Measurements from ENCODE around the gene SND1.

Gene SND1

GRCh38 chr7:128092221-128092620 is 440.2 kb downstream of the SND1 start:
- Histone ChIP-seq H3K27me3 (replicated peaks; ENCODE audit: control insufficient read depth, insufficient read depth, low read length) (no peaks in the 10 kb centered on the region), H3K4me3 (replicated peaks; ENCODE audit: low read depth, low read length) (no peak overlapping the region), H3K36me3 (ENCODE audit: control insufficient read depth, insufficient read depth, low read length) (peaks cover 43% of the 10 kb centered on the region)
- TF ChIP-seq CTCF (IDR thresholded peaks at IDR 0.05; ENCODE audit: insufficient read depth, low read length, poor library complexity, severe bottlenecking), result no peak
- no peak for DNase-seq (ENCODE audit: extremely low read depth, insufficient read length)

GRCh38 chr7:128093614-128094570 is 441.9 kb downstream of the SND1 start:
- Histone ChIP-seq H3K36me3 (ENCODE audit: control insufficient read depth, insufficient read depth, low read length) (peaks cover 36% of the 10 kb centered on the region), H3K27me3 (replicated peaks; ENCODE audit: control insufficient read depth, insufficient read depth, low read length) (no peaks in the 10 kb centered on the region), H3K4me3 (replicated peaks; ENCODE audit: low read depth, low read length) (no peak overlapping the region)
- no peak for DNase-seq (ENCODE audit: extremely low read depth, insufficient read length)
- no peak for TF ChIP-seq CTCF (IDR thresholded peaks at IDR 0.05; ENCODE audit: insufficient read depth, low read length, poor library complexity, severe bottlenecking)

GRCh38 chr7:128094686-128095085 is 442.7 kb downstream of the SND1 start:
- DNase-seq (ENCODE audit: extremely low read depth, insufficient read length), result no peak
- no peaks in the 10 kb centered on the region for H3K27me3 ChIP-seq (replicated peaks; ENCODE audit: control insufficient read depth, insufficient read depth, low read length)
- H3K4me3 ChIP-seq (replicated peaks; ENCODE audit: low read depth, low read length), result no peak overlapping the region
- no peak for TF ChIP-seq CTCF (IDR thresholded peaks at IDR 0.05; ENCODE audit: insufficient read depth, low read length, poor library complexity, severe bottlenecking)
- H3K36me3 ChIP-seq (ENCODE audit: control insufficient read depth, insufficient read depth, low read length), result peaks cover 31% of the 10 kb centered on the region

- no peak for DNase-seq (ENCODE audit: extremely low read depth, insufficient read length)
- H3K4me3 ChIP-seq (replicated peaks; ENCODE audit: low read depth, low read length), result no peak overlapping the region
- H3K27me3 ChIP-seq (replicated peaks; ENCODE audit: control insufficient read depth, insufficient read depth, low read length), result no peaks in the 10 kb centered on the region
- TF ChIP-seq CTCF (IDR thresholded peaks at IDR 0.05; ENCODE audit: insufficient read depth, low read length, poor library complexity, severe bottlenecking), result no peak
- H3K36me3 ChIP-seq (ENCODE audit: control insufficient read depth, insufficient read depth, low read length), result peaks cover 15% of the 10 kb centered on the region
These were observed 445.3 kb downstream of the SND1 start for GRCh38 chr7:128097211-128097731.

- Histone ChIP-seq H3K27me3 (replicated peaks; ENCODE audit: control insufficient read depth, insufficient read depth, low read length) (no peaks in the 10 kb centered on the region), H3K36me3 (ENCODE audit: control insufficient read depth, insufficient read depth, low read length) (peaks cover 5% of the 10 kb centered on the region; the same call in 1 of the 2 replicates), H3K4me3 (replicated peaks; ENCODE audit: low read depth, low read length) (no peak overlapping the region)
- no peak for TF ChIP-seq CTCF (IDR thresholded peaks at IDR 0.05; ENCODE audit: insufficient read depth, low read length, poor library complexity, severe bottlenecking)
- DNase-seq (ENCODE audit: extremely low read depth, insufficient read length), result no peak
These were observed 446.6 kb downstream of the SND1 start for GRCh38 chr7:128098629-128099028.
